Upper lobe of right lung (tissue), 1 donor: Measurements from ENCODE around the gene RRH. TPM values are rescaled to one million over a fixed set of nuclear protein-coding genes. Genes with fewer than 3 reads are reported as not detected.
"Not testable (repeated sequence)": the region's sequence is repeated elsewhere in the genome, so short reads cannot be mapped to it uniquely, and the experiment has no call there.

Experiments used
- ATAC-seq: fragments of 200-7000 bp; cut with Tn5 transposase; one replicate; pipeline ENCODE4 v1.9.1; 2020; ENCODE audit warnings: mild to moderate bottlenecking, moderate library complexity
- DNase-seq: peaks from one replicate; pipeline ENCODE4 v3.0.0-alpha.2; 2020
- H3K27ac ChIP-seq: fragments of 200-600 bp; one replicate; pipeline ENCODE4 v1.8.0; 2022
- H3K27me3 ChIP-seq: fragments of 200-600 bp; one replicate; pipeline ENCODE4 v1.8.0; 2022; ENCODE audit warnings: mild to moderate bottlenecking
- H3K36me3 ChIP-seq: fragments of 200-600 bp; one replicate; pipeline ENCODE4 v1.8.0; 2022
- H3K4me1 ChIP-seq: fragments of 200-600 bp; one replicate; pipeline ENCODE4 v1.8.0; 2022
- H3K4me3 ChIP-seq: fragments of 200-600 bp; one replicate; pipeline ENCODE4 v1.8.0; 2022; ENCODE audit warnings: mild to moderate bottlenecking
- H3K9me3 ChIP-seq: fragments of 200-600 bp; one replicate; pipeline ENCODE4 v1.8.0; 2022
- CTCF ChIP-seq: fragments of 200-600 bp; IDR thresholded peaks from one replicate; pipeline ENCODE4 v1.8.0; 2022; ENCODE audit warnings: antibody characterized with exemption
- intact Hi-C: fragments of 100-400 bp; cut with DNase I; formaldehyde crosslinking; loops from one replicate; pipeline ENCODE4 v1.11.0; 2022
- total RNA-seq: library from RNA; stranded (reverse); fragmentation: NEBNext Ultra II Directional; extraction: Animal tissue kit (Norgen Biotek cat#: 25700); gene quantifications from one replicate; pipeline ENCODE4 v1.2.1, GENCODE V29; 2021
- donor health status: DM: no; HTN: yes; CAD: no; lungs with severe emphysema.

The RRH gene
- total RNA-seq, 1 donor from 2014 or later: not detected

GRCh38 chr4:109875106-109875505 is 47.3 kb downstream of the RRH start:
- Histone ChIP-seq H3K27ac (no peak overlapping the region), H3K4me3 (no peak overlapping the region), H3K9me3 (no peaks in the 10 kb centered on the region), H3K36me3 (no peaks in the 10 kb centered on the region), H3K4me1 (no peaks in the 10 kb centered on the region), H3K27me3 (no peaks in the 10 kb centered on the region)
- TF ChIP-seq CTCF: no peak
- ATAC-seq: no peak
- intact Hi-C loops: no loop called here
- no peak for DNase-seq

GRCh38 chr4:109875553-109875952 is 47.8 kb downstream of the RRH start:
- H3K4me1 ChIP-seq, H3K27me3 ChIP-seq, H3K27ac ChIP-seq, ATAC-seq, H3K9me3 ChIP-seq, DNase-seq, H3K4me3 ChIP-seq, H3K36me3 ChIP-seq, intact Hi-C loops: not testable (repeated sequence)

- H3K36me3 ChIP-seq: no peaks in the 10 kb centered on the region
- no peaks in the 10 kb centered on the region for H3K4me1 ChIP-seq
- intact Hi-C loops: no loop called here
These were observed 49.0 kb downstream of the RRH start for GRCh38 chr4:109876634-109877265.

GRCh38 chr4:109877400-109877799 is 49.6 kb downstream of the RRH start:
- DNase-seq: no peak
- no peak for TF ChIP-seq CTCF

More at GRCh38 chr4:109876634-109877265, 49.0 kb downstream of the RRH start:
- ATAC-seq (no peak), DNase-seq (no peak)
- TF ChIP-seq CTCF: no peak
- H3K27ac ChIP-seq: no peak overlapping the region
- no peaks in the 10 kb centered on the region for H3K27me3 ChIP-seq
- H3K9me3 ChIP-seq: no peaks in the 10 kb centered on the region
- no peak overlapping the region for H3K4me3 ChIP-seq

GRCh38 chr4:109878355-109878754 is 50.6 kb downstream of the RRH start:
- no peak for TF ChIP-seq CTCF
- H3K36me3 ChIP-seq: no peaks in the 10 kb centered on the region
- no peaks in the 10 kb centered on the region for H3K4me1 ChIP-seq
- intact Hi-C loops: no loop called here
- no peak overlapping the region for H3K27ac ChIP-seq
- H3K27me3 ChIP-seq: no peaks in the 10 kb centered on the region
- no peak for ATAC-seq
- no peak overlapping the region for H3K4me3 ChIP-seq
- no peak for DNase-seq
- no peaks in the 10 kb centered on the region for H3K9me3 ChIP-seq

More at GRCh38 chr4:109877400-109877799, 49.6 kb downstream of the RRH start:
- no peaks in the 10 kb centered on the region for H3K36me3 ChIP-seq
- no peaks in the 10 kb centered on the region for H3K9me3 ChIP-seq
- no peak for ATAC-seq
- H3K27ac ChIP-seq: no peak overlapping the region
- H3K4me1 ChIP-seq: no peaks in the 10 kb centered on the region
- H3K27me3 ChIP-seq: no peaks in the 10 kb centered on the region
- H3K4me3 ChIP-seq: no peak overlapping the region
- intact Hi-C loops: no loop called here

GRCh38 chr4:109879081-109879480 is 51.3 kb downstream of the RRH start:
- Histone ChIP-seq H3K9me3 (no peaks in the 10 kb centered on the region), H3K36me3 (no peaks in the 10 kb centered on the region), H3K27me3 (no peaks in the 10 kb centered on the region), H3K4me1 (no peaks in the 10 kb centered on the region), H3K4me3 (no peak overlapping the region), H3K27ac (no peak overlapping the region)
- no peak for ATAC-seq
- TF ChIP-seq CTCF: no peak
- no peak for DNase-seq
- intact Hi-C loops: no loop called here
